HG03520 (cell line): Measurements from ENCODE around the gene ROR1.

Experiments used
- ATAC-seq: cut with Tn5 transposase; IDR thresholded peaks from one replicate; pipeline ENCODE4 v1.9.1; 2021; ENCODE audit warnings: mild to moderate bottlenecking, moderate library complexity; ENCODE audit not compliant: unreplicated experiment

ROR1 gene

DNA sequence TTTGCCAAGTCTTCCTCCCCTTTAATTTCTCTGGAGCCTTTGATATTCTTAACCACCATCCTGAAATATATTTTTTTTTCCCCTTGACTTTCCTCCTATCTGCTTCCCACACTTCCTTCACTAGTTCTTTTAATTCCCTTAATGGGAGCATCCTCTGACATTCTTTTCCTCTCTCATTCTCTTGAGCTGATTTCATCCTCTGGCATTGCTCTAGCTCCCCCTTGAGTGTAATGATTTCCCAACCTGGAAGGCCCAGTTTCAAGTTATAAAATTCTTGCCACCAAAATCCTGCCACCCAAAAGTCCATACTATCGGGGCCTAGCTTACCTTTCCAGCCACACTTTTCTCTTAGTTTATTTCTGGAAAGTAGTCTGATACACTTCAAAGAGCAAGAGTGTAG, 390.2 kb downstream of the ROR1 start:
- ATAC-seq, result no peak

DNA sequence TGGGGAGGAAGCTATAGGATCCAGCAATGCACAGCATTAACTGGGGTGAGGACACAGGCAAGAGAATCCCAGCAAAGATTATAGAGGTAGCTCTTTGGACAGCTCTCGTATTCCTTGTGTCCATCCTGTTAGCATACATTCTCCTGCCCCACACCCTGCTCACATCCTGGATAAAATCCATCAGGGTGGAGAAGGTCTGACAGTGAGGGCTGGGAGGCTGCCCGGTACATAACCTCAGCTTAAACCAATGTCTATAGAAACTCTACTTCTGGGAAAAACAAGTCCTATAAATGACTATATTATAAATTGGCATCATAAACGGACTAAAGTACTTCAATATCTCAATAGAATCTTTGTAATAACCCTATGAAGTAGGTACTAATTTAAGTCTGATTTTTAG, 392.8 kb downstream of the ROR1 start:
- no peak for ATAC-seq

DNA sequence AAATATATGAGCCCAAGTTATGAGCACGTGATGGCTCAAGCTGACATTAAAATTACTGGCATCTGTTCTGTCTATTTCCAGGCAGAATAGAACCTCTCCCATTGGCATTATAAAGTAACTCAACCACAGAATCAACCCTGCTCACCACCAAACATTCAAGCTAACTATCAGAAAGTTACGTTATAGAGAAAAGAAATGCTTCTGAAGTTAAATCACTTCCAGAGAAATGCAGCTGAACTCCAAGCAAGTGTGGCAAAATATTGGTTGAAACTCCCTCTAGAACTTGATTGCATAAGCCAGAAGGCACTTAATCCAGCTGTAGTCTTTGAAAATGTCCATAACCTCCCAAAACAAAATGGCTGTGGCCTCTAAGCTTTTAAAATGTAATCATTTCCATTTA, 393.4 kb downstream of the ROR1 start:
- ATAC-seq, result no peak

DNA sequence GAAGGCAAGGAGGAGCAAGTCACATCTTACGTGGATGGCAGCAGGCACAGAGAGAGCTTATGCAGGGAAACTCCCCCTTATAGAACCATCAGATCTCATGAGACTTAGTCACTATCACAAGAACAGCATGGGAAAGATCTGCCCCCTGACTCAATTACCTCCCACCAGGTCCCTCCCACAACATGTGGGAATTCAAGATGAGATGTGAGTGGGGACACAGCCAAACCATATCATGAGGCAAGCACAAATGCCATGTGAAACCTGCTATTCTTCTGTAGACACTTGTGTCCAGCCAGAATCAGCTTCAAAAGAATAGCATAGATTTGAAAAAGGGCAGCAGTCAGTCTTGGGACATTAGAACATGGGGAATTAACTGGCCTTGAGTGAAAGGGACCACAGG, 397.4 kb downstream of the ROR1 start:
- no peak for ATAC-seq

DNA sequence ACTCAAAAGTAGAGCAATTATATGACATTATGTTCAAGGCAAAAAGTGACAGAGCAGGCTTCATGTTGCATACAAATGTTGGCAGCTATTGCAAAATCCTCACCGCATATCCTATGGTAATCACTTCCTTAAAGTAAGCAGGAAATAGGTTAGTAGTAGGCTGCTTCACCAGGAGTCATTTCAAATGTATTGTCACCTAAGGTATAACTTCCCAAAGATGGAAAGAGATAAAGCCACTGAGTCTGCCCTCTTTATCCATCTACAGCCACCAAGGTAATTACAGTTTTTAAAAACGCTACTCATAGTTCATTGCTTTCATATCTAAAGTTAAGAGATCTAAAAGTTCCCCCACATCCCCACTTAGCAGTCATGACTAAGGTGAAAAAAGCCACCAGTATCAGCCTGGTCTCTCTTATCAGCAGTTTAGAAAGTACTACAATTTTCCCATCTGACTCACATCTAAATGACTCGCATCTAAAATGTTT, 398.0 kb downstream of the ROR1 start:
- peak; percentile 71 for ATAC-seq

DNA sequence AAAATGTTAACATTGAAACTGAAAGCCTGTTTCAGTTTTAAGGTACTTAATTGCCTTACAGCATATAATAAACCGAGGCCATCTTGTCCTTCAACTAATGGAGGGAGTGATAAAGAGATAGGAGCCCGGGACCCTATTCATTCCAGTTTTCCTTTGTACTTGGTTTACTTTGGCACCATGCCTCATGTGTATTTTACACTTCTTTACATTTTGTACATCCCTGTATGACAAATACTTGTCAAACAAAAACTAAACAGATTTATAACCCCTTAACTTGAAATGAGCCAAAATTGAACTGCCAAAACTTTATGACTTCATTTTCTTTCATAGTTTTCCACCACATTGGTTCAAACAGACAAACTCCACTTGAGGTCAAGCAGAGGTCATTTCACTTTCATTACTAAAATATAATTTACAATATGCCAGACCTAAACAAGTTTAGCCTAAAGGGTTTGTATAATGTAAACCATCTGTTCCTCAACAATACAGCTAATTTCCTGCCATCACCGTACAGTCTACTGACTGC, 398.7 kb downstream of the ROR1 start:
- ATAC-seq, result peak; percentile 60

DNA sequence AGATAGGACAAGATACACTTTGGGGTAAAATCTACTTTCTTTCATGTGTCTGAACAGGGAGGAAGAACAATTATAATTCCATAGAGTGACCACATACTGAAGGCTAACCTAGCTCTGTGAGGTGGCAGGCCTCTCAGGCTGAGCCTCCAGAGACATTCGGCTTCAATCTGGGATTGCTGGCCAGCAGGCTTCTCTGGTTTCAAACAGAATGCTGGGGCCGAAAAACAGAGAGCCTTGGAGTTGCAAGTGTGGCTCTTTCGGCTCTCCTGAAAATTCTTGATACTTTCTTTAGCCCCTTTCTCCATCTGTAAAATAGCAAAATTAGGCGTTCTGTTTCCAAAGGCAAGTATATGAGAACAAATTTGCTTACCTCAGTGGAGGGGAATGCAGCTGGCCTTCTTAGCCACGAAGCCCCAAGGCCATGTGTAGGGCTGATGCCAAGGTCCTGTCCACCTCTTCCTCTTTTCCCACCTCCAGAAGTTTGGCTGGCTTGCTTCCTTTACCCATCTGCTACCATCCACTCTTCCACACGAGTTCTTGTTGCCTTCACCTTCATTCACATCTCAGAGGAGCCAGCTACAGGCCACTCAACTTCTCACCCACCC, 399.6 kb downstream of the ROR1 start:
- ATAC-seq, result no peak

DNA sequence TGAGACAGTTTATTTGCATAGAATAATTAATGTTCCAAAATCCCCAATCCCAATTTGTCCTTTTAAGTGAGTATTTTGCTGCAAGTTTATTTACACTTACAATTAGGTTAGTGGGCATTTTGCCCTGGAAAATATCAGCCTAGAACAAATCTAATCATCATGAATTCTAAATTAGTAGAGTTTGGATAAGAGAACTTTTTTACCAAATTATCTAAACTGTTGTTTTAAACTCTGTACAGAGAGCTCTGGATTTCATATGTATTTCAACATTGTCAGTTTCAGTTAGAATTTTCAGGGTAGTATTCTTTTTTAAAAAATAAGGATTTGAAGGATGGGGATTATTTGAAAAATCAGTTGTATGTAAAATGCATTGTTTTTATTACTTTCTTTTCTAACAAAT, 401.8 kb downstream of the ROR1 start:
- no peak for ATAC-seq

DNA sequence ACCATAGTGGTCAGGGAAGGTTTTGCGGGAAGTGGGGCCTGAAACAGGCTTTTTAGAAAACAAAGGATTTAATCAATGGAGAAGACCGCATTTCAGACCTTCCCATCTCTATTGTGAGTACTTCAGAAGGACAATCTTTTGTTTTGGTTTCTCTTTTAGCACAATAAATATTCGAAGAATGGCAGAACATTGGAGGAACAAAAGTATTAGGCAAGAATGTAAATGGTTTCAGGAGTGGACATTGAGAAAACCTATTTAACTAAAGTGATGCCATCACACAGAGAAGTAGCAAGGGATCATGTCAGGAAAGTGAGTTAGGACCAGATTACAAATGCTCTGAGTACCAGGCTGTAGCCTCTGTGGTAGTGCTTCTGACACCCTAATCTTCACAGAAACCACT, 402.8 kb downstream of the ROR1 start:
- no peak for ATAC-seq

DNA sequence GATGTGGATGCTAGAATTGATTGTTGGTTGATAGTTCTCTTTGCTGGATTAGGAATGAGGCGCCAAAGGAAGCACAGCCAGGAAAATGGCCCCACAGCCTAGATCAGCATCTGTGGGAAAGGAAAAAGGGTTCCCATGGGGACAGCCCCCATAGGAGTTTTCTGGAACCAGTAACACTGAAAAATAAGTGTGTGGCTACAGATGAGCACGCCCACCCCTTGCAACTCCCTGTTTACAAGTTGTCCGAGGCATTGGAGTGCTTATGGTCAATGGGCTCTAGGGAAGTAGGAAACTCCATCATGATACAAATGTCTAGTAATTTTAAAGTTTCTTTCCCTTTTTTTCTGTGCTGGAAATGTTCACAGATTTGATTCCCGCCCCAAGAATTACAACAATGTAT, 405.8 kb downstream of the ROR1 start:
- ATAC-seq, result no peak

DNA sequence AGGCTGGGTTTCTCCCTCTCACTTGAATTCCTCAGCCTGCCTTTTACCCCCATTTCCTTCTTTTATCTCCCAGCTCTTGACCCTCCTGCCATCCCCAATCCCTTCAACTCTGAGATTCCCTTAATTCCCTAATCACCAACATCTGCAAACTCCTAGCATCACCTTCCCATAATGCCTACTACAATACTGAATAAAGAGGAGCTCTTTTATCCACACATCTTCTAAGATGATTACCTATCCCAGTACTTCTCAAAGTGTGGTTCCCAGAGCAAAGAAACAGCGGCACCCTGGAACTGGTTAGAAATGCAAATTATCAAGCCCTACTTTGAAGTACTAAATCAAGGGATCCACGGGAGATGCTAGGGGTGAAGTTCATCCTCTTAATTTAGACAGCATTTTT, 408.4 kb downstream of the ROR1 start:
- ATAC-seq, result no peak

DNA sequence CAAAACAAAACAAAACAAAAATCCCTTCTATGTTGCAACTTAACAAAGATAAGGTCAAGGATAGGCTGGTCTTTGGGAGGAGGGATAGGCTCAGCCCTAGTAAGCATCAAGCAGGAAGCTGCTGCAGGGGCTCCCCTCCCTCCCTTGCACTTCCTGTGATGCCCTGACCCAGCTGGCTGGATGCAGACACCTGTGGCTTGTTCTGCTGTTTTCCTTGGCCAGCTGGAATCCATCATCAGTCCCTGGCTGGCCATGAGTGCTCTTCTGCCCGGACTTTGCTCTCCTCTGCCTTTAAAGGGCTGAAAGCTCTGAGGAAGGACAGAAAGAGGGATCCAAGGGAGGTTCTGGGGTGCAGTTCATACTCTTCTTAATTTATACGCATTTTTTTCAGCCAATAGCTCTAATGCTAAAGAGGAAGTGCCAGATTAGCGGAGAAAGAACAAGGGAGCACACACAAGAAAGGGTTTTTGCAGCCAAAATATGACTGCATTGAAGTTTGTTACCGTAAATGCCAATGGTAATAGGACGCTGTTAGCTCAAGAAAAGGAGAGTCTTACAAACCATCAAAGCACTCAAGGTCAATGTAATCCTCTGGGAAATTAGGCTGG, 409.7 kb downstream of the ROR1 start:
- ATAC-seq, result no peak

DNA sequence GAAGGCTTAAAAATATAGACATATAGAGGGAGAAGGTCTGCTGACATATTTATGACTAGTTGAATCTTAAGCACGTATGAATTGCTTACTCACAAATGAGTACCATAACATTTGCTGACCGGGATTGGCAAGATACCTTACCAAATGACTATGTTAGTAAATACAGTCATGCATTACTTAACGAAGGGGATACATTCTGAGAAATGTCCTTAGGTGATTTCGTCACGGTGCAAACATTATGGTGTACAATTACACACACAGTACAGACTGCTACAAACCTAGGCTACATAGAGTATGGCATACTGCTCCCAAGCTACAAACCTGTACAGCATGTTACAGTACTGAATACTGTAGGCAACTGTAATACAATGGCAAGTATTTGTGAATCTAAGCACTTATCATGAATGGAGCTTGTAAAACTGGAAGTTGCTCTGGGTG, 410.2 kb downstream of the ROR1 start:
- no peak for ATAC-seq

DNA sequence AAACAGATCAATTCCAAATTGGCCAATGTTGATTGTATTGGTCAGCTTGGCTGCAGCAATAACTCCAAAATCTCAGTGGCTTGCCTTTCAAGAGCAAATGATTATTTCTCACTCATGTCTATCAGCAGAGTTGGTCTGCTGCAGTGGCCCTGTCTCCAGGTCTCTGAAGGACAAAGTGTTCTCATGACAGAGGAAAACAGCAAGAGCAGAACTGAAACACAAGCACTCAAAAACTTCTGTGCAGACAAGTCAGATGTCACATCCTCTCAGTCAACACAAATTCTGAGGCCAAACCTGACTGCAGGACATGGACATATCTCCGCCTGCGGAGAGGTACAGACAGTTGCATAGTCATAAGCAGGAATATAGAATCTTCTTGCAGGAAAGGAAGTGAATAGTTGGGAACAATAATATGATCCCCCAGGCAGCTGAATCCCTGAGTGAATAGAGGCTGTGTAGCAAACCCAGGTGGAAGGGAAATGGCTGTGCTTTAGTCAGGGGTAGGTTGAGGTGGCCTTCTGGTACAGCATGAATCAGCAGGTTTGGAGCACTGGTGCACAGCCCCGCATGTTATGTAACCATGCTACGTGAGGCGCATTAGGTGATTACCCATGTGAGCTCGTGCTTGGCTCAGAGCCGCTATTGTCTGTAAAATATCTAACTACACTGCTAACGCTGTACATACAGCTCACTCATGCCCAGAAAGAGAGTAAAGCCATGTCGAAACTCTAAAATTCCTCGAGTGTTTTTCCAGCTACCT, 412.5 kb downstream of the ROR1 start:
- ATAC-seq, result no peak

DNA sequence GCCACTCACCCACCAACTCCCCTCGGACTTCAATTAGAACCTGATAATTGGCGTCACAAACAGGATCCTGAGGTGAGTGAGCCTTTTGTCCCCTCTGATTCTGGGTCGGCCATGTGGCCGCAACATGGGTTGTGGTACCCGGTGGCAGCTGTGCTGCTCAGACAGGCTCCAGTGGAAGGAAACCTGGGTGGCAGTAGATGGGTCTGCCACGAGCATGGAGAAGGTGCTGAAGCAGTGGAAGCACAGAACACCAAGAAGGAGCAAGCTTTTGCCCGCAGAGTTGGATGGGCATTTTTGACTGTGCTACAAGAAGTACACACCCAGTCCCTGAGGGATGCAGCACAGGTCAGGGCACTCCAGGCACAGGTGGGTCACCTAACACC, 413.1 kb downstream of the ROR1 start:
- ATAC-seq, result no peak

DNA sequence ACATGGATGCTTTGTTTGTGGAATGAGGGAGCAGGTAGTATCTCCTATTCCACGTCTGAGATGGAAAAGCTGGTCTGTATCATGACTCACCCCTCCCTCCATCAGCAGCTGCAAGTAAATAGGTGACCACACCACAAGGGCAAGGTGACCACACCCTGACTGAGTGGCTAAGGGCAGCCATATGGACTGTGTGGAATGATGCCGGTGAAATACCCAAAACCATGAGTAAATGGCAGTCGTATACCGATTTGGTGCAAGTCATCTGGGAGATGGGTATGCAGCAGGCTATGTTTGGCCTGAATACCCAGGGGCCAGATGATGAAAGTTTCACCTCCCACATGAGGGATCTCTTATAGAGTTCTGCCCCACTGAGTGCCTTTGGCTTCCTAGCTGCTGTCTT, 413.8 kb downstream of the ROR1 start:
- no peak for ATAC-seq

DNA sequence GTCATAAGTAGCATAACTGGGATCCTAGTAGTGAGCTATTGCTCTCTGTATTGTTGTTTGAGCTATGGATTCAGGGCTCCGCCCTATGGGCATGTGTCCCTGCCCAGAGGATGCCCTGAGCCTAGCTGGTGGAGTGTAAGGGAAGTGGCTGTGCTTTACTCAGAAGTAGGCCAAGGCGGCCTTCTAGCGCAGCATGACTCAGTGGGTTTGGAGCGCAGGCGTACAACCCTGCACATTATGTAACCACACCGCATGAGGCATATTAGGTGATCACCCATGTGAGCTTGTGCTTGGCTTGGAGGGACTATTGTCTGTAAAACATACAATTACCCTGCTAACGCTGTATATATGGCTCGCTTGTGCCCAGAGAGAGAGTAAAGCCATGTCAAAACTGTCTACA, 418.5 kb downstream of the ROR1 start:
- ATAC-seq, result no peak

DNA sequence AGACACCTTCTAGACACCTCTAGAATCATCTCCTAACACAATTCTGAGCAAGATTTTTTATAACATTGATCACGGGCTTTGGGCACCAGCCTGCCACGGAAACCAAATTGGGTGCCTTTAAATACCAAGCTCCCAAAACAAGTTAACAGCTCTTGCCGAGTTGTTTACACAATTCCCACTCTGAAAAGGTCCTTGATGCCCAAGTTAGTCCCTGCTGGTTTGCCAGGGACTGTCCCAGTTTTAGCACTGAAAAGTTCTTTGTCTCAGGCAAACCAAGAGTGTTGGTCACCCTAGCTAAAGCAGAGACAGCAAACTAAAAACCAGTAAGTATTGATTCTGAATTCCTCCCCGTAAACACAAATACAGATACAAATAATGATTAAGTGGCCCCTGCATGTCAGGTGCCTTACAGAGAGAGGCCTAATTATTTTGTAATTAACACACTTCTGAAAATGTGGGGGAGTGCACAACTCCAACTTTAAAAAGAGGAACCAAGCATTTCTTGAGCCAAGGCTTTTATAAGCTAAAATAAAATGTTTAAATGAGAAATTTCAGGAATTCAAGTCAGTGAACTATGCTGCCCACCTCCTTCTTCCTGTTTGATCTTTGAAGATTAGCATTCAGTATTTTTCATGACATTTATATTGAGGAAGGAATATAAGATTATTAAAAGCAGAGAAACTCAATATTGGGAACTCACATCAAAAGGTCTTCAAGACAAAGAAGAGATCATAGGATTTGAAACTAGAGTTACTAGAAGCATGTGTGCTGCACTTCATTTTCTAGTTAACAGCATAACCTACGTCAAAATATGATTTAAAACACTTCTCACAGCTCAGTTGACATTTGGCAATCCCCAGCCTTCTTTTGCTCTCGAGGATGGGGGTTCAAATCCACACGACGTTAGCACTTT, 420.6 kb downstream of the ROR1 start:
- ATAC-seq, result no peak

DNA sequence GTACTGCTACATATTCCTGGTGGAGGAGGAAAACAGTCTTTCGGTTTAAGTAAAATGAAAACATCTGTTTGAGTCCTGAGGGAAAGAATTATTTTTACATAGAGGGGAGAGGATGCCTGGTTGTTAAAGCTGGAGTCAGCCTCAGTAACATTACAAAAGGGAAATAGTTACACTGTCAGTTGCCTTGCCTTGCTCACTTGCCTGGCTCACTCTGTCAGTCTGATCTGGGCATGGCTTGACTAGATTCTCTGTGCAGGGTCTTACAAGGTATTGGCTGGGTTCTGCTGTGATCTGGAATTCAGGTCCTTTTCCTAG, 421.2 kb downstream of the ROR1 start:
- no peak for ATAC-seq

DNA sequence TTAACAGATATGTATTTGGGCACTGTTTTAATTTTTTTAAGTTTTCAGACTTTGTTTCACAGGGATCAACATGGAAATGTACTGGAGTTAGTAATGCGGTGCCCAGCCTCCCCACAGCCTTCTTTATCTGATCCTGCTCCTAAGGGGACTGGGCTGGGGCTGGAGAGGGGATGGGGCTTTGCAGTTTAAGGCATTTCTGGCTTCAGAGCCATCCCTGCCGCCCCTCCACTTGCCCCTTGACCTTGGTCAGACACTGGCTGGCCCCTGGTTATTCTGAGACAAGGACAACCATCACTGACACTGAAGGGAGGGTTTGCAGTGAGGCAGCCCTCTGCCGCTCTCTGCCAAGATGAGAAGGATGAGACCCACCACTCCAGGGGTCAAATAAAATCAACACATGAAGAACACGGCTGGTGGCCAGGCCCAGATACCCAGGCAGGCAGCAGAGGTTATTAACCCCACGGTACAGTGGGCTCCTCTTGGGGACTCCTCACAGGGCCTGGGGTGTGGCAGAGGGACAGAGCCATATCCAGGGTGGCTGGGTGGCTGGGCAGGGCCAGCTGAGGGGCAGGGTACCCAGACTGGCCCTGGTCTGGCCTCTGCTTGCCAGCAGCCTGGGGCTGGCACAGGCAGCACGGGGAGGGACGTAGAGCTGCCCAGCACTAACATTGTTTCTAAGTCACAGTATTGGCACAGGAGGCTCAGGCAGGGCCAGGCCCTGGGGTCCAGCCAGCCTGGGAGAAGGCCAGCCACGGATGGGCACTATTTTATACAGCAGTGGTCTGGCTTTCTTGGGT, 422.5 kb downstream of the ROR1 start:
- no peak for ATAC-seq
